Measurements from ENCODE around the gene BST2. TPM values are rescaled to one million over a fixed set of nuclear protein-coding genes. Genes with fewer than 3 reads are reported as not detected.
A peak's percentile ranks its signal among the peaks of the same experiment; 100 is the strongest.

The BST2 gene
- total and polyA plus RNA-seq, 9 of the 15 experiments (the other 6 are each of a cell fraction or from before 2014, with no cell fraction given): 11.2 to 232 (median 151) TPM

GRCh38 chr19:17390665-17391370, 14.6 kb downstream of the BST2 start (continued):
- TF ChIP-seq RNF219 (CRISPR knock-in tag; IDR thresholded peaks at IDR 0.05) (no peak), ELF4 (CRISPR knock-in tag; IDR thresholded peaks at IDR 0.05) (0 out of 2 replicates have a peak, but pooled peaks have one; percentile 24), ETV6 (IDR thresholded peaks at IDR 0.05; ENCODE audit: borderline replicate concordance in 1 of 2, low read depth in 2 of 2, low read length in 1 of 2) (no peak), ETV6 (CRISPR knock-in tag; IDR thresholded peaks at IDR 0.05; ENCODE audit: borderline replicate concordance) (no peak), ZNF407 (IDR thresholded peaks at IDR 0.05; ENCODE audit: low read depth) (no peak), SRF (CRISPR knock-in tag; IDR thresholded peaks at IDR 0.05) (no peak), SMAD3 (CRISPR knock-in tag; conservative IDR thresholded peaks at IDR 0.05) (no peak), MBD1 (CRISPR knock-in tag; IDR thresholded peaks at IDR 0.05) (no peak), POLR2H (tag; IDR thresholded peaks at IDR 0.05; ENCODE audit: low read depth) (no peak), ZBTB17 (CRISPR knock-in tag; IDR thresholded peaks at IDR 0.05) (no peak), GATA2 (CRISPR knock-in tag; IDR thresholded peaks at IDR 0.05) (no peak), ZNF57 (CRISPR knock-in tag; IDR thresholded peaks at IDR 0.05) (no peak), POLR2B (IDR thresholded peaks at IDR 0.05; ENCODE audit: low read depth, partially characterized antibody) (peak; percentile 43), ZNF511 (CRISPR knock-in tag; IDR thresholded peaks at IDR 0.05) (no peak)
